K562 (cell line): ENCODE results near the gene APBB2. TPM values are rescaled to one million over a fixed set of nuclear protein-coding genes. Genes with fewer than 3 reads are reported as not detected.

Source experiments
- CC2D1A ChIP-seq: fragments of 450-650 bp; IDR thresholded peaks from 2 replicates; pipeline ENCODE4 v1.6.1; 2017; ENCODE audit warnings: mild to moderate bottlenecking
- CEBPZ ChIP-seq: fragments of 150-350 bp; IDR thresholded peaks from 2 replicates; pipeline ENCODE4 v1.6.1; 2014; ENCODE audit warnings: low read depth, mild to moderate bottlenecking, low read length, borderline replicate concordance
- EZH2 ChIP-seq: IDR thresholded peaks from 2 replicates; pipeline ENCODE4 v1.6.1; 2012; ENCODE audit warnings: low read depth, mild to moderate bottlenecking, inconsistent platforms, low read length, borderline replicate concordance
- KLF13 ChIP-seq: fragments of 450-650 bp; IDR thresholded peaks from 2 replicates; pipeline ENCODE4 v1.6.1; 2016; ENCODE audit warnings: missing genetic modification characterization, low read depth, mild to moderate bottlenecking, missing compliant biosample characterization, moderate library complexity, borderline replicate concordance
- polyA plus RNA-seq, 8 experiments: library from polyadenylated mRNA; depleted of rRNA in 4 of 8; stranded (reverse) in 5 of 8; unstranded in 3 of 8; fragments of >200 nt; fragmentation: Nextera tagmentation in 2 of 8; fragmentation: Illumina TruSeq in 1 of 8; extraction: Ambion mirVana in 2 of 8; extraction: Trizol in 1 of 8; gene quantifications; 2 replicates each; pipeline versions ENCODE4 v1.2.1 to v1.2.3, GENCODE V29; 2011 to 2014; ENCODE audit warnings: inconsistent platforms in 1 of 8, missing spikeins in 1 of 8
- total RNA-seq, 7 experiments: library from RNA; depleted of rRNA in 6 of 7; stranded (reverse); fragments of >200 nt in 6 of 7; fragmentation: Illumina TruSeq in 2 of 7; extraction: Trizol in 2 of 7; gene quantifications; 2 replicates each; pipeline versions ENCODE4 v1.2.1 to v1.2.3, GENCODE V29; 2011 to 2021; ENCODE audit warnings: low replicate concordance in 1 of 7
- TF ChIP-seq, protein P1 (sequence below): fragments of 450-650 bp; formaldehyde crosslinking; IDR thresholded peaks from 2 replicates; pipeline ENCODE4 v1.4.0; 2020; ENCODE audit warnings: mild to moderate bottlenecking, moderate library complexity

Gene APBB2
- total and polyA plus RNA-seq, 9 of the 15 experiments (the other 6 are each of a cell fraction or from before 2014, with no cell fraction given) = 0.08 to 2.1 (median 1.4) TPM

- no peak for TF ChIP-seq CEBPZ
- TF ChIP-seq, protein P1, sequence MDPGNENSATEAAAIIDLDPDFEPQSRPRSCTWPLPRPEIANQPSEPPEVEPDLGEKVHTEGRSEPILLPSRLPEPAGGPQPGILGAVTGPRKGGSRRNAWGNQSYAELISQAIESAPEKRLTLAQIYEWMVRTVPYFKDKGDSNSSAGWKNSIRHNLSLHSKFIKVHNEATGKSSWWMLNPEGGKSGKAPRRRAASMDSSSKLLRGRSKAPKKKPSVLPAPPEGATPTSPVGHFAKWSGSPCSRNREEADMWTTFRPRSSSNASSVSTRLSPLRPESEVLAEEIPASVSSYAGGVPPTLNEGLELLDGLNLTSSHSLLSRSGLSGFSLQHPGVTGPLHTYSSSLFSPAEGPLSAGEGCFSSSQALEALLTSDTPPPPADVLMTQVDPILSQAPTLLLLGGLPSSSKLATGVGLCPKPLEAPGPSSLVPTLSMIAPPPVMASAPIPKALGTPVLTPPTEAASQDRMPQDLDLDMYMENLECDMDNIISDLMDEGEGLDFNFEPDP (CRISPR knock-in tag) = no peak
- TF ChIP-seq CC2D1A = no peak
- TF ChIP-seq KLF13 (tag) = no peak
- TF ChIP-seq EZH2 = no peak
- TF ChIP-seq, all 486 proteins: peak for 0
Measured at GRCh38 chr4:41125558-41126311, 88.6 kb downstream of the APBB2 start (continued).
